OCI-LY3 (cell line): ENCODE measurements around the gene NKX3-2.
"Not testable (repeated sequence)": the region's sequence is repeated elsewhere in the genome, so short reads cannot be mapped to it uniquely, and the experiment has no call there.

Source experiments
- H2AFZ ChIP-seq: fragments of 200-600, 300-600 bp; shearing (Covaris generic); 2 replicates; pipeline ENCODE4 v1.6.0; 2014; ENCODE audit warnings: antibody characterized with exemption, low read depth, low read length
- H3K27ac ChIP-seq: fragments of 200-600, 300-600 bp; sonication (generic); 2 replicates; pipeline ENCODE4 v1.5.1; 2014; ENCODE audit warnings: mild to moderate bottlenecking, low read length, moderate library complexity, mixed read lengths
- H3K27me3 ChIP-seq: fragments of 200-600, 300-600 bp; sonication (generic); 2 replicates; pipeline ENCODE4 v1.6.1; 2014; ENCODE audit warnings: low read depth, low read length, mixed read lengths
- H3K36me3 ChIP-seq: fragments of 200-600, 300-600 bp; sonication (generic); replicated peaks from 2 replicates; pipeline ENCODE3; 2014; ENCODE audit warnings: low read depth, low read length, mixed read lengths
- H3K4me1 ChIP-seq: fragments of 300-600, 200-600 bp; sonication (generic); 2 replicates; pipeline ENCODE4 v1.6.1; 2014; ENCODE audit warnings: low read length, mixed read lengths
- H3K4me2 ChIP-seq: fragments of 200-600, 300-600 bp; sonication (generic); 2 replicates; pipeline ENCODE4 v1.6.1; 2014; ENCODE audit warnings: low read length, mixed read lengths
- H3K4me3 ChIP-seq: fragments of 300-600, 200-600 bp; sonication (generic); 2 replicates; pipeline ENCODE4 v1.5.1; 2014; ENCODE audit warnings: antibody characterized with exemption, mild to moderate bottlenecking, low read length, moderate library complexity
- H3K79me2 ChIP-seq: fragments of 300-600, 200-600 bp; shearing (Covaris generic); 2 replicates; pipeline ENCODE4 v1.6.1; 2014; ENCODE audit warnings: mild to moderate bottlenecking, low read length, mixed read lengths
- H3K9ac ChIP-seq: fragments of 300-600, 200-600 bp; shearing (Covaris generic); 2 replicates; pipeline ENCODE4 v1.6.0; 2014; ENCODE audit warnings: mild to moderate bottlenecking, low read length, moderate library complexity
- H3K9me3 ChIP-seq: fragments of 200-600, 300-600 bp; shearing (Covaris generic); 2 replicates; pipeline ENCODE4 v1.6.1; 2014; ENCODE audit warnings: low read length, mixed read lengths; ENCODE audit not compliant: insufficient read depth
- H4K20me1 ChIP-seq: fragments of 200-600, 300-600 bp; sonication (generic); 2 replicates; pipeline ENCODE4 v1.6.1; 2016; ENCODE audit warnings: low read length, mixed read lengths; ENCODE audit not compliant: insufficient read depth
- CTCF ChIP-seq: fragments of 200-600, 300-600 bp; sonication (generic); IDR thresholded peaks from 2 replicates; pipeline ENCODE4 v1.5.1; 2014; ENCODE audit warnings: antibody characterized with exemption, low read length, low read depth
- EZH2phosphoT487 ChIP-seq: fragments of 200-600 bp; shearing (Covaris generic); IDR thresholded peaks from 2 replicates; pipeline ENCODE4 v1.6.1; 2018; ENCODE audit warnings: antibody characterized with exemption, mixed run types, low read depth

NKX3-2 gene

GRCh38 chr4:13567125-13567524 is 22.8 kb upstream of the NKX3-2 start:
- Histone ChIP-seq H2AFZ (no peak overlapping the region), H3K4me3 (no peak overlapping the region), H3K79me2 (no peaks in the 10 kb centered on the region), H3K27ac (no peak overlapping the region), H3K9ac (no peak overlapping the region), H3K4me2 (no peak overlapping the region), H3K36me3 (peaks cover 22% of the 10 kb centered on the region), H4K20me1 (no peaks in the 10 kb centered on the region), H3K4me1 (no peaks in the 10 kb centered on the region), H3K27me3 (no peaks in the 10 kb centered on the region), H3K9me3 (no peaks in the 10 kb centered on the region)
- no peak for TF ChIP-seq CTCF
- TF ChIP-seq EZH2phosphoT487, result no peak

GRCh38 chr4:13562876-13563275 is 18.6 kb upstream of the NKX3-2 start:
- H3K79me2 ChIP-seq, result no peaks in the 10 kb centered on the region
- H3K9me3 ChIP-seq, result no peaks in the 10 kb centered on the region
- no peaks in the 10 kb centered on the region for H4K20me1 ChIP-seq
- H2AFZ ChIP-seq, result no peak overlapping the region
- no peak overlapping the region for H3K4me2 ChIP-seq
- TF ChIP-seq CTCF (no peak), EZH2phosphoT487 (no peak)
- no peaks in the 10 kb centered on the region for H3K27me3 ChIP-seq
- H3K36me3 ChIP-seq, result no peaks in the 10 kb centered on the region
- no peak overlapping the region for H3K4me3 ChIP-seq
- no peak overlapping the region for H3K9ac ChIP-seq
- H3K27ac ChIP-seq, result no peak overlapping the region
- H3K4me1 ChIP-seq, result no peaks in the 10 kb centered on the region

- Histone ChIP-seq H3K4me2 (no peak overlapping the region), H3K9me3 (no peaks in the 10 kb centered on the region), H3K9ac (no peak overlapping the region), H3K4me3 (no peak overlapping the region), H2AFZ (no peak overlapping the region), H3K4me1 (no peaks in the 10 kb centered on the region), H3K36me3 (no peaks in the 10 kb centered on the region), H3K27me3 (no peaks in the 10 kb centered on the region), H3K27ac (no peak overlapping the region), H3K79me2 (no peaks in the 10 kb centered on the region), H4K20me1 (no peaks in the 10 kb centered on the region)
- no peak for TF ChIP-seq CTCF
- no peak for TF ChIP-seq EZH2phosphoT487
These were observed 17.4 kb upstream of the NKX3-2 start for GRCh38 chr4:13561673-13562072.

GRCh38 chr4:13560111-13560510 is 15.8 kb upstream of the NKX3-2 start:
- H3K9ac ChIP-seq, H3K9me3 ChIP-seq, H3K79me2 ChIP-seq, H3K4me1 ChIP-seq, H2AFZ ChIP-seq, H3K27ac ChIP-seq, H4K20me1 ChIP-seq, H3K27me3 ChIP-seq, H3K36me3 ChIP-seq, H3K4me2 ChIP-seq, H3K4me3 ChIP-seq: not testable (repeated sequence)

GRCh38 chr4:13559413-13559812 is 15.1 kb upstream of the NKX3-2 start:
- TF ChIP-seq CTCF (no peak), EZH2phosphoT487 (no peak)
- no peaks in the 10 kb centered on the region for H3K79me2 ChIP-seq
- no peaks in the 10 kb centered on the region for H3K4me1 ChIP-seq
- no peak overlapping the region for H2AFZ ChIP-seq
- no peak overlapping the region for H3K4me3 ChIP-seq
- H3K9me3 ChIP-seq, result no peaks in the 10 kb centered on the region
- H3K36me3 ChIP-seq, result no peaks in the 10 kb centered on the region
- no peak overlapping the region for H3K9ac ChIP-seq
- H4K20me1 ChIP-seq, result no peaks in the 10 kb centered on the region
- H3K4me2 ChIP-seq, result no peak overlapping the region
- H3K27ac ChIP-seq, result no peak overlapping the region
- no peaks in the 10 kb centered on the region for H3K27me3 ChIP-seq
